SU-DHL-6 (cell line): ENCODE data around the gene GRID2.

ENCODE experiments used
- H2AFZ ChIP-seq: fragments of 200-600 bp; sonication (generic); 2 replicates; pipeline ENCODE4 v1.6.1; 2014; ENCODE audit warnings: low read depth, mild to moderate bottlenecking, moderate library complexity, mixed read lengths, antibody characterized with exemption, low read length; ENCODE audit not compliant: severe bottlenecking
- H3F3A ChIP-seq: fragments of 200-600 bp; shearing (Covaris generic); 2 replicates; pipeline ENCODE4 v1.6.0; 2016; ENCODE audit warnings: antibody characterized with exemption, mild to moderate bottlenecking; ENCODE audit not compliant: insufficient read depth
- H3K27ac ChIP-seq: fragments of 200-600 bp; sonication (generic); 2 replicates; pipeline ENCODE4 v1.5.1; 2016; ENCODE audit warnings: low read depth, mild to moderate bottlenecking, low read length, moderate library complexity, mixed read lengths
- H3K27me3 ChIP-seq: fragments of 200-600 bp; sonication (generic), shearing (Covaris generic); 2 replicates; pipeline ENCODE4 v1.6.0; 2014; ENCODE audit warnings: mild to moderate bottlenecking, low read length
- H3K36me3 ChIP-seq: fragments of 200-600 bp; sonication (generic); 2 replicates; pipeline ENCODE4 v1.6.1; 2014; ENCODE audit warnings: mild to moderate bottlenecking, low read length, mixed read lengths
- H3K4me2 ChIP-seq: fragments of 300-600, 200-600 bp; shearing (Covaris generic), sonication (generic); 2 replicates; pipeline ENCODE4 v1.6.0; 2014; ENCODE audit warnings: low read length, low read depth, mild to moderate bottlenecking; ENCODE audit not compliant: poor library complexity, severe bottlenecking
- H3K4me3 ChIP-seq: fragments of 200-600 bp; sonication (generic); 2 replicates; pipeline ENCODE4 v1.5.1; 2014; ENCODE audit warnings: antibody characterized with exemption, low read length, mild to moderate bottlenecking, mixed read lengths; ENCODE audit not compliant: insufficient read depth, poor library complexity, severe bottlenecking
- H3K79me2 ChIP-seq: fragments of 200-600 bp; sonication (generic); 2 replicates; pipeline ENCODE4 v1.6.1; 2014; ENCODE audit warnings: mild to moderate bottlenecking, low read length, moderate library complexity; ENCODE audit not compliant: insufficient read depth
- H3K9ac ChIP-seq: fragments of 200-600 bp; sonication (generic); 2 replicates; pipeline ENCODE4 v1.7.0; 2014; ENCODE audit warnings: mild to moderate bottlenecking, low read length
- H3K9me2 ChIP-seq: fragments of 200-600 bp; sonication (generic); replicated peaks from 2 replicates; pipeline ENCODE4 v1.6.1; 2014; ENCODE audit warnings: low read length; ENCODE audit not compliant: insufficient read depth
- H3K9me3 ChIP-seq: fragments of 200-600 bp; sonication (generic); 2 replicates; pipeline ENCODE4 v1.6.1; 2014; ENCODE audit warnings: low read length, mixed read lengths; ENCODE audit not compliant: insufficient read depth
- H4K20me1 ChIP-seq: fragments of 200-600 bp; sonication (generic); 2 replicates; pipeline ENCODE4 v1.6.1; 2014; ENCODE audit warnings: low read depth, mild to moderate bottlenecking, antibody characterized with exemption, low read length, moderate library complexity, mixed read lengths
- CTCF ChIP-seq: fragments of 200-600 bp; sonication (generic); IDR thresholded peaks from one replicate; pipeline ENCODE4 v1.5.1; 2017; ENCODE audit warnings: antibody characterized with exemption, mild to moderate bottlenecking, low read length, moderate library complexity; ENCODE audit not compliant: insufficient read depth, poor library complexity, severe bottlenecking
- EZH2phosphoT487 ChIP-seq: fragments of 200-600 bp; sonication (generic), shearing (Covaris generic); conservative IDR thresholded peaks from 2 replicates; pipeline ENCODE4 v1.6.1; 2018; ENCODE audit warnings: mild to moderate bottlenecking, antibody characterized with exemption, low read length, moderate library complexity, mixed read lengths

The GRID2 gene

GRCh38 chr4:92812652-92813051, 508.9 kb downstream of the GRID2 start:
- no peak for TF ChIP-seq EZH2phosphoT487
- TF ChIP-seq CTCF: no peak
- H3K36me3 ChIP-seq: no peaks in the 10 kb centered on the region
- no peaks in the 10 kb centered on the region for H3F3A ChIP-seq
- H3K9me2 ChIP-seq: no peaks in the 10 kb centered on the region
- no peak overlapping the region for H3K27ac ChIP-seq
- no peaks in the 10 kb centered on the region for H3K9me3 ChIP-seq
- H3K9ac ChIP-seq: no peak overlapping the region
- H3K4me3 ChIP-seq: no peak overlapping the region
- no peaks in the 10 kb centered on the region for H3K79me2 ChIP-seq
- no peak overlapping the region for H2AFZ ChIP-seq
- H4K20me1 ChIP-seq: no peaks in the 10 kb centered on the region
- H3K27me3 ChIP-seq: no peaks in the 10 kb centered on the region
- no peak overlapping the region for H3K4me2 ChIP-seq

- Histone ChIP-seq H2AFZ (no peak overlapping the region), H3K79me2 (no peaks in the 10 kb centered on the region), H3K4me3 (no peak overlapping the region), H3K27me3 (no peaks in the 10 kb centered on the region), H3K27ac (no peak overlapping the region), H3K36me3 (no peaks in the 10 kb centered on the region), H4K20me1 (no peaks in the 10 kb centered on the region), H3K9me3 (no peaks in the 10 kb centered on the region), H3K9ac (no peak overlapping the region), H3K9me2 (no peaks in the 10 kb centered on the region), H3F3A (no peaks in the 10 kb centered on the region), H3K4me2 (no peak overlapping the region)
- TF ChIP-seq CTCF: no peak
- no peak for TF ChIP-seq EZH2phosphoT487
These were observed 510.9 kb downstream of the GRID2 start for GRCh38 chr4:92814677-92815076.

- TF ChIP-seq EZH2phosphoT487 (no peak), CTCF (no peak)
- Histone ChIP-seq H3K27me3 (no peaks in the 10 kb centered on the region), H3K9me3 (no peaks in the 10 kb centered on the region), H3K9ac (no peak overlapping the region), H4K20me1 (no peaks in the 10 kb centered on the region), H3K79me2 (no peaks in the 10 kb centered on the region), H3K9me2 (no peaks in the 10 kb centered on the region), H3K36me3 (no peaks in the 10 kb centered on the region), H3K27ac (no peak overlapping the region), H3K4me3 (no peak overlapping the region), H2AFZ (no peak overlapping the region), H3F3A (no peaks in the 10 kb centered on the region), H3K4me2 (no peak overlapping the region)
These were observed 521.5 kb downstream of the GRID2 start for GRCh38 chr4:92825256-92825655.
